Kasumi-1 (cell line): ENCODE measurements around the gene COG7.
"Not testable (repeated sequence)": the region's sequence is repeated elsewhere in the genome, so short reads cannot be mapped to it uniquely, and the experiment has no call there.

Experiments used
- DNase-seq, 2 experiments: peaks; one replicate each; lab custom pipeline; 2025; lab: John Stamatoyannopoulos, UW

COG7 gene

DNA sequence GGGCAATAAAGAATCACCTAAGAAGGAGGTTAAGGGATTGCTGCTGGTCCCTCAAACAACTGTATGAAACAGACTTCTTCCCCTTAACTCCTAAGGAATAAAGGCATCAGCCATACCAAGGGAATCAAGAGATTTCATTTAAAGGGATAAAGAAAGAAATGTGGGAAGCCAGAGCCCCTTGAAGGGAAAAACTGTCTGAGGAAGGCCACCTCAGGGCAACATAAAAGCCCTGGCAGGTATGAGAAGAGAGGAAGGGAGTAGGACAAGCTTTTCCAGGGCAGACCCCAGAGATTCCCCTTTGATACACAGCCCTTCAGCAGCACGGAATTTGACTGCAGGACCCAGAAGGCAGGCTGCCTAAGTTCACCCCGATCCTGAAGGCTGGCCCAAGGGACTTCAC is 43.5 kb downstream of the COG7 start:
- DNase-seq: no peak

DNA sequence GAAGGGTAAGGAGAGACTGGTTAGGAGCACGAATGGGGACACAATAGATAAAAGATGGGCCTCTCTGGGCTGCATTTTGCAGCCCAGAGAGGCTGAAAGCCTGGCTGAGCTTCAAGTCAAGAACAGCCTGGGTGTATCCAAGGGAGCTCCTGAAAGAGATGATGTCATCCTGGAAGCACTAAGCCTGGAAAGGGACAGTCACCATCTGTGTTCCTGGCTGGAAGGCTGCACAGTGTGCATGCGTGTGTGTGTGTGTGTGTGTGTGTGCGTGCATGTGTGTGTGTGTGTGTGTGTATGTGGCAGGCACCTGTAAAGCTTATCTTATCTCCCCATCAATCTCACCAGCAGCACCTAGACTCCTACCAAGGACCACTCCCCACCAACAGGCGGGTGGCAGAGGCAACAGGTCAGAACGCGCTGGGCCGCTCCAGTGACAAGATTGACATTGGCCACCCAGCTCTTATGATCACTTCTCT is 44.1 kb downstream of the COG7 start:
- DNase-seq: no peak

DNA sequence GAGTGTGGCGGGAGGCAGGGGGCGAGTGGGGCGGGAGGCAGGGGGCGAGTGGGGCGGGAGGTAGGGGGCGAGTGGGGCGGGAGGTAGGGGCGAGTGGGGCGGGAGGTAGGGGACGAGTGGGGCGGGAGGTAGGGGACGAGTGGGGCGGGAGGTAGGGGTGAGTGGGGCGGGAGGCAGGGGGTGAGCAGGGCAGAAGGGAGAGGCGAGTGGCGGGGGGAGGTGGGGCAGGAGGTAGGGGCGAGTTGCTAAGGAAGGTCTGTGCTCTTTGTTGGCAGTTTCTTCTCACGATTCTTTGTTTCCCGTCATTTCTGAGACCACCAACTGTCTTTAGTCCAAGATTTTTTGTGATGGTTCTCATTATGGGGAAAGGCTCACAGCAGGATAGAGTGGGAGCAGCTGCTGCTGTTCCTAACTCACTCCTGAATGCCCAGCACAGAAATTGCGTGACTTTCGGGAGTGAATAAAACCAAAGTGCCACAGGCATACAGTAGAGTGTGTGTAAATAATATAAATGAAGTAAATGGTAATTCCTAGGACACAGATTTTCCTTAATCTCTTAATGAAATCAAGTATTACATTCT is 44.7 kb downstream of the COG7 start:
- DNase-seq: no peak

DNA sequence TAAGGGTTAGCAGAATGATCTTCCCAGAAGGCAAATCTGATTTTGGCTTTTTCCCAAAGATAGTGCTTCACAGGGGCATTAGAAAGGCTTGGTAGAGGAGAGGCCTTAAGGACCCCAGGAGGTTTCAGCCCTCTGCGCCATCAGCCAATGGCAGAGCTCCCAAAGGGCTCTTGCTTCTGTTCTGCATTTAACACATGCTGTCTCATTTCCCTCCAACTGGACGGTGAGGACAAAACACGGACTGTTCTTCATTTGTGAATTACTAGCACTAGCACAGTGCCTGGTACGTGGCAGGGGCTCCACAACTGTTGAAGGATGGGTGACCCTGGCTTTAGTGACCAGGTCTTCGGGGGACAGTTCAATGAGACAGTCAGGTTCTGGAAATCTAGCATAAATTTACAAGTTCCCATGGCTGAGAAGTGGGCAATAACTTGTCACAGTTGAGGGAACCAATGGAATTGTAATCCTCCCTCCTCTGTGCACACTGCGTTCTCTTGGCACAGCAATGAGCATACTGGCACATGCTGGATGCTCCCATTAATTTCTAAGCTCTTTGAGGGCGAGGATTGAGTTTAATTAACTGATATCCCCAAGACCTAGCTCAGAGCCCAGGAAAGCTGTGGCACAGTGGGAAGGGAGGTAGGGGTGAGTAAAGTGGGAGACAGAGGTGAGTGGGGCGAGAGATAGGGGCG is 45.4 kb downstream of the COG7 start:
- DNase-seq: no peak

DNA sequence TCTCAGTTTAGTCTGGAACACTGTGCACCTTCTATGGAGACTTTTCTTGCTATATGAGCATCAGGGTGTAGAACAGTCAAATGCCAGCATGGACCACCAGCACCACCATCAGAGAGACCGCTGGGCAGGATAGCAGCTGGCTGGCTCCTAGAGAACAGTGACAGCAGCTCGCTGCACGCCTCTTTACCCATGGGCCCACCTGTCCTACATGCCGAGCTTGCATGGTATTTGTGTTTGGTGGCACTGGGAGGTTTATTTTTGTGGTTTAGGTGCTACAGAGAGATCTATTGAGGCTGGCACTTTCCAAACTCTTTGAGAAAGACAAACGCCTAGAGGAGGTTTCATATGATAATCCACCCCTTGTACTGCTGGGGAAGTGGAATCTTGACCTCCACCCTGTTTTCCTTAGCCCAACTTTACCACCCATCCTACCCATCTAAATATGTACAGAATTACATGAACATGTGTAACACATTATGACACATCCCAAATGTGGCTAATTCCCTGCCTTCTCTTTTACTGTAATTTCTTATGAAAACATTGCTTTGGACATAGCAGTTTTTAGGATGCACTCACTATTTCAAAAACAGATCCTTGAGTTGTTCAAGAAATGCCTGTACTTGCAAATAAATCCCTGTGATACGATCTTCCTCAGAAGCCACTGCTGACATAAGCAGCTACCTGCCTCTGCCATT is 46.3 kb downstream of the COG7 start:
- DNase-seq: no peak

DNA sequence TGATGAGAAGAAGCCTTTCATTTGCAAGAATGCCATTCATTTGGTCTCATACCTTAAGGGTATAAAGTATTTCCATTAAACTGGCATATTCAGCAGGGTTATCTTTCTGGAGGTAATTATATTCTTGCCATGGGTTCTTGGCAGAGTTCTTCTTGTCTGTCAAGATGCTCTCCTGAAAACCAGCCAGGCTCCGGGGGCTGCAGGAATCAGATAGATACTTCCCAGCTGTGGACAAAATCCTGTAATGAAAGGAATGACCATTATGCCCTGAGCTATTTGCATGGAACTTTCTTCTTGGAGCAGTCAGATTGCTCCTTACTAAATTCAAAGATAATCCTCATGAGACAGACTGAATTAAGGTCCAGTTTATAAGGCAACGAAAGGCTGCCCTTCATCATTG is 47.0 kb downstream of the COG7 start:
- DNase-seq: no peak

DNA sequence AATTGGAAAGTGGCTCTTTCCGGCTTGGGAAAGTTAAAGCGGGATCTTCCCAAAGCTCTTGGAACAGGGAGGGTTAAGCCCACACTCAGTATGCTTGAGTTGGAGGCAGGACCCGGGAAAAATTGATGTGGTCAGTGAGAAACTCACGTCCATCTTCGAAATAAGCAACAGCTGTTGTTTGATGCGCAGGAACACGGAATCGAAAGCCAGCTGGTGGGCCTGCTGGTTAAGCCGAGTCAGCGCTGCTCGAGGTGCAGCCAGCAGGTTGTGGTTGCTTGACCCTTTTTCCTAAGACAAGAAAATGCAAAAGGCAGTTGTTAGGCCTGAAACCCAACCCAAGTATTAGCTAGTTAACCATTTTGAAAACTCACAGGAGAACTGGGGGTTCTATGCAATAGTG is 49.4 kb downstream of the COG7 start:
- no peak for DNase-seq

DNA sequence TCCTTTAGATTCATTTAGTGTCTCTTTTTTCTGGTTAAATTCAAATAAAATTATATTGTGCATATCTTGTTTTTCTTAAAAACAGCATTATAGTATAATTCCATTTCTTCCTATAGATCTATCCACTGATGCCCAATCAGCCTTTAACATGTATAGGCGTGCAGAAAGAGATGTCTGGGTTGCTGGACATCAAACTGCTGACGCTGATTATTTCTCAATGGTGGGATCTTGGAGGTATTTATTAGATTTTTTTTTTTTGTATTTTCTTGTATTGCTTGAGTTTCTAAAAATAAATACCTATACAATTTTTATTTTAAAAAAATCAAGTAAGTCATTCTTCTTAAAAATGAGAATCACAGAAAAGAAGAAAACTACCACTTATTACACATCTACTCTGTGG is 50.9 kb downstream of the COG7 start:
- DNase-seq: no peak

DNA sequence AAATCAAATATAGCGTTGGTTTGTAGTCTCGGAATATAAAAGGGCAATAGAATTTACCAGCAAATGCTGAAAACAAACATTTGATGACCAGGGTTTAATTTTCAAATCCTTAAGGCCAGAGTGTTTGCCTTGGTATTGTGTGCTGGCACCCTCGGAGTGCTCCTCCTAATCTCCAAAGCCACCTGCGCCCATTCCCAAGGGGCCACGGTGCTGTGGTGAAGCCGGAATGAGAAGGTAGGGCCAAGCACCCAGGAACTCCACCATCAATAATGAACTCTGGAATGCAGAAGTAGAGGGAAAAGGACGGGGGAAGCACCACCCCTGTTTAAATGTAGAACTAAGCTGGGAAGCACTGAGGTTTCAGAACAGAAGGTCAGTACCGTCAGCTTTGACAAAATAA is 51.9 kb downstream of the COG7 start:
- no peak for DNase-seq

DNA sequence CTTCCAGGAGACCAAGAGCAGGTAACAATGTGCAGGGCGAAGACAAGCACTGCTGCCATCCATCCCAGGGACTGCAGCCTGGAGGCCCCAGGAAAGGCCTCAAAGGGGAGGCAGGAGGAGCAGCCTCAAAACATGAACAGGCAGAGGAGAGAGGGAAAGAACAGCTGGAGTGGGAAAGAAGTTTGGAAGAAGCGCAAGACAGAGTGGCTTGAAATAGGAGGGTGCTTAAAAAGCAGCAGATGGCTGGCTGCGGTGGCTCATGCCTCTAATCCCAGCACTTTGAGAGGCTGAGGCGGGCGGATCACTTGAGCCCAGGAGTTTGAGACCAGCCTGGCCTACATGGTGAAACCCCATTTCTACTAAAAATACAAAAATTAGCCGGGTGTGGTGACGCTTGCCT is 52.5 kb downstream of the COG7 start:
- DNase-seq: not testable (repeated sequence)

DNA sequence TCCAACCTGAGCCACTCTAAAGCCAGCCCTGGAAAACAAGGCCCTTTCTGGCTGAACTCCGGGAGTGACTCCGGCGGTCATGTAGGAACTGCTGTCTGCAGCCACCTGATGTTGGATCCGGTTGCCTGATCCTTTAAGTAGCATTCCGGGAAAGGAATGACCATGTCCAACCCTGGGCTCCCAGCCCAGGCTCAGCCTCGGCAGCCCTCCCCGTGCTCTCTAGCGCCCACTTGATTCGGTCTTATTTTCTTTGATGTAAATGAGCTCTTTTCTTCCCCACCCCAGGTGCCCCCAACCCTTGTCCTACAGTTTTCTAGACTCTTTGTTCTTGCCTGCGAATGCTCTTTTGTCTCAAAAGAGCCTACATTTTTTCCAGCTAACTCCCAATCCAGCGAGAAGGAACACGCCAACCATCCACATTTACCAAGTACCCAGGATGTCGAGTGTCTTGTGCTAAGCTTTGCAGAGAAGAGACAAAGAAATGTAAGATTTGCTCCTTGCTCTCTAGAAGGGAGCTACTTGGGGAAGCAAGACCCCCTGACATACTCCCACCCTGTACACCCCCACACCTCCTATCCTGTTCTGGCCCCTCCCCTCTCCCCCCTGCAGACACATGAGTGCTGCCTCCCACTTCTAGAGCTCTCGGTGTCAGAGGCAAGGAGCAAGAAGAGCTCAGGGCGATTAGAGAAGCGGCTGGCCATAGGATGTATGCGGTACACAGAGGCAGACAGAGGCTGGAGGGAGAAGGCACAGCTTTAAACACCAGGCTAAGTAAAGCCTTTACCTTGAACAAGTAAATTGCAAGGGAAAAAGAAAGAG is 53.8 kb downstream of the COG7 start:
- DNase-seq: no peak

DNA sequence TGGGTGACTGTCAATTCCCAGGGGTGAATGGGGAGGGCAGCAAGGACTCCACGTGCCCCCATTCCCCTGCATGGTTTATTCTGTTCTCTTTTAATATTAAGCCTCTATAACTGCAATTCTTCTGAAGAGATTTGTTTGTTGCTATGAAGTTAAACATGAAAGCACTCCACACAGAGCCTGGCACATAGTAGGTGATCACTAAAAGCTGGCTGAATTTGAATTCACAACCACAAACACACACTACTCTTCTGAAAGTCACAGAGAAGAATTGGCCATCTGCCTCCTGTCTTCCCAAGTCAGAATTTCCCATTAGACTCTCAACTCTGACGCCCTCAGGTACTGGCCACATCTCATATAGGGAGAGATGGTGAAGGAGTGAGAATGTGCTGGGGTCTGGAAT is 55.5 kb downstream of the COG7 start:
- no peak for DNase-seq

DNA sequence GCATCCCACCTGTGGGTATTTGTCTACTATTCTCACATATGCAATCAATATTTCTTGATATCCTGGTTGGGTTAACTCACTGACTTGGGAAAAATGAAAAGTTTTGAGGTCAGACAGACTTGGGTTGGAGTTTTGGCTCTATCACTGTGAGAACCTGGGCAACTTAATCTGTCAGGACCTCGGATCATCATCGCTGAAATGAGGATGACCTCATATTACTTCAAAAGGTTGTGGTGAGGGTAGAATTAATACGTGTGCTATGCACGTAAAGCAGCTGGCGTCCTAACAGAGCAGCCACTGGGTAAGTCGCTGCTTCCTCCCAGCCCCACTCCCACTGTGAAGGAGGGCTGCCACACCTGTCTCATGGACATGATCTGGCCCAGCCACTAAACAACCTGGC is 57.3 kb downstream of the COG7 start:
- no peak for DNase-seq

DNA sequence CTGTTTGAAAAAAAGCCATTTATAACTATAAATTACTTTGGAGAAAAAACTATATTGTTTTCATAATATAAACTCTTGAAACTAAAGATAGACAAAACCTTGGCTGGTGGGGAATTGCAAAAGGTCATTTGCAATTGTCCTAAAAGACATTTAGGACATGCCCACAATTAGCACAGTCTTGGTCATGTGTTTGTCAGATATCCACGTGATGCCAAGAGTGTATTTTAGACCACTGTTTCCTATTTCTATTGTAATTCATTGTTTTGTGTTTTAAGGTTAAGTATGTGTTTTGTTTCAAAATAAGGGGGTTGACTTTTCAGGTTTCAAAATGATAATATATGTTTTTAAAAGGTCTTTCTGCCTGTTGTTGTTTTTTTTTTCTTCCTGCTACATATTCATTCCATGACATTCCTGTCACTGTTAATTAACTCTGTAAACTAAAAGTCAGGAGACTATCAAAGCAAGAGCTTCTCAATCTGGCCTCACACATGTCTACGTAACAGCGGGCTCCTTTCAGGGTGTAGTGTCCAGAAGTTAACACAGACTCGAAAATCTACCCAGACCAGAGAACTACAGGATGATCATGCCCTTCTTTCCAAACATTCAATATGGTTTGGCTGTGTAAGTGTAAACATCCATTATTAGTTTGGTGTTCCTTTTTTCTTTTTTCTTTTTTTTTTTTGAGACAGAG is 58.7 kb downstream of the COG7 start:
- DNase-seq: no peak

DNA sequence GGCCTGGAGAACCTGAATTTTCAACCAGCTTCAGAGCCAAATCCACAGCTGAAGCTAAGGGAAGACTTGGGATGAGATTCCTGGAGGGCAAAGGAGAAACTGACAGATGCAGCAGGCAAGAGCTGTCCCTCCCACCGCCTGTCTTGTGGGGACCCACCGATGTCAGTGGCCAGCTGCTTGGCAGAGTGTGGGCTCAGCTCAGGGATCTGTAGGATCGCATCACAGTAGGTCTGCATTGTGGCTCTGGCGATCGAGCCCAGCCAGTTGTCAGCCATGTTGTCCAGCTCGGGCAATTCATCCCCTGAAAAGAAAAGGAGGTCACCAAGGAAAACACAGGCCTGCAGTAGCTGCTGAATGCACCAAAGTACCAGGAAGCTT is 60.8 kb downstream of the COG7 start:
- no peak for DNase-seq

DNA sequence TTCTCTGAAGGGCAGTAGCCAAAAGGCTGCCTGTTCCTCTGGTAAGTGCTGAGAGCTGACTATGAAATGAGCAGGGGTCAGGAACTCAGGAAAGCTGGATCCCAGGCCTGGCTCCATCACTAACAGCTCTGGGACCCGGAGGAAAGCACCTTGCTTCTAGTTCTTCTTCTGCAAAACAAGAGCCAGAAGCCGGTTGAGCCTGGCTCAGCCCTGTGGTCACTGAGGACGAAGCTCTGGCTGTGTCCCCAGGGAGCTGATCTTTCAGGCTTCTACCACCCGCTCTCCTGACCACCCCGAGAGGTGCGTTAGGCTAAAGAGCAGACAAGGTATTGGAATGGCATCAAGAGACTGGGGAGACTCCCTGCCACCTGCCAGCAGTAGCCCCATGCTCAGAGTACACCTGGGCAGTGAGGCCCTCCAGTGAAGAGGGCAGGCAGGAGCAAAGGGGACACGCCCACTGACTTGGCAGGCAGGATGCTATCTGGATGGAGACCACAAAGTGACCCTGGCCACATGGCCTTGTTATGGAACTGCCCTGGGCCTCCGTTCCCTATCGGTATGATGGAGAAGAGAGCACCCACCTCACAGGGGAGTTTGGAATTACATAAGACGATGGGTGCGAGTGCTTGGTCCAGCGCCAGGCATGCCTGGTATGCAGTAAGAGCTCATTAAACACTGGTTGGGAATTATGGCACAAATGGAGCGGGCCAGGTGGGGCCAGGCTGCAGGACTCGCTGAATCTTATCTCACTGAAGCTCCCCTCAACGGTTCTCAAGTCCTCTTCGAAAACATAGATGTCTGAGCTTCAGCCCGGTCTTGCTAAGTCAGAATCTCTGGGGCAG is 61.4 kb downstream of the COG7 start:
- DNase-seq: no peak

DNA sequence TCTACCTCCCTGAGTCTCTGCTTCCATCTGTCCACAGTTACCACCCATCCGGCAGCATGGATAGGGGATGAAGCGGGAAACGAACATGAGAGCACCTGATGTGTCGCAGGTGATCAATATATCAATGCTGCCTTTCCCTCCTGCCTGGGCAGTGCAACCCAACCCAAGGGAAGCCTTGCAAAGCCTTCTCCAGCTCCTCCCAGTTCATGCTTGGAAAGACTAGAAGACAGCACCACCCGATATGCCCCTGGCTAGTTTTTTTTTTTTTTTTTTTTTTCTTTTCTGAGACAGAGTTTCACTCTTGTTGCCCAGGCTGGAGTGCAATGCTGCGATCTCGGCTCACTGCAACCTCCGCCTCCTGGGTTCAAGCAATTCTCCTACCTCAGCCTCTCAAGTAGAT is 63.1 kb downstream of the COG7 start:
- DNase-seq: not testable (repeated sequence)

DNA sequence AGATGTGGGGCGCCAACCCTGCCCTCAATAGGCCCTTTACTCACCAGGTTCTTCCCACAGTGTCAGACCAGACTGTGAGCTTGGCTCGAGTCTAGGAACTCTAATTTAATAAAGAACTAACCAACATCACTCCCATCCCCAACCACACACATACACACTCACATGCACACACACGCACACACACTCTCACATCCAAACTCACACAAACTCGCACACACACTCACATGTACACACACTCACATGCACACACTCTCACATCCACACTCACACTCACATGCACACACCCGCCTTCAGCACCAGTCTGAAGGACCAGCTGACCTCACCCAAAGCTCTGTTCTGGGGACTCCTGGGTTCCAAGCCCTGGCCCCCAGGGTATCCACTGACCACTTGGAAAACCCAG is 63.8 kb downstream of the COG7 start:
- no peak for DNase-seq

DNA sequence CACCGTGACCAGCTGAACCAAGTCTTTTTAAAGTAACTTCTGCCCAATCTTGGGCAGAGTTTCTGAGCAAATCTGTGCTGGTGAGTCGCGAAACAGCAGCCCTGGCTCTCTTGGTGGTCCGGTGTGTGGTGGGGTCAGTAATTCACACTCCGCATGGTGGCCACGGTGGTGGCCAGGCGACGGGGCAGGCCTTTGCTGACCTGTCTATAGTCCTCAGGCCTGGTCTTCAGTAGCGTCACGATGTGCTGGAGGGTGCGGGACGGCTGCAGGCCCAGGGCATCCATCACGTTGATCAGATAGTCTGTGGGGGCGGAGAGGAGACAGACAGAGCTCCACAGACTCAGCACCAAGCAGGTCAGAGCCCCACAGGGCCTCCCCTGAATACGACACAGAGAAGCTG is 64.2 kb downstream of the COG7 start:
- no peak for DNase-seq

DNA sequence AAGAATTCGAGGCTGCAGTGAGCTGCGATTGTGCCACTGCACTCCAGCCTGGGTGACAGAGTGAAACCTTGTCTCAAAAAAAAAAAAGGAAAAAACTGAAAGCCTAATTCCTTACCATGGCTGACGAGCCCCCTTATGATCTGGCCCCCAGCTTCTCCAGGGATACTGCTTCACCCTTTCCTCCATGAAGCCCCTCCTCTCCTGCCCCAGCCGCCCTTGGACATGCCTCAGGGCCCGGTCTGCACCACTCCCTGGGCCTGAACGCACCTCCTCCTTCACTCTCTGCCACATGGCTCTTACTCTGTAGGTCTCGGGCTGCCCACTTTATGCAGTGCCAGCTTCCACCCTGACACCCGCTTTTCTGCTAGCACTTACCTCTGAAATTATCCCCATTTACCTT is 65.3 kb downstream of the COG7 start:
- DNase-seq: no peak

DNA sequence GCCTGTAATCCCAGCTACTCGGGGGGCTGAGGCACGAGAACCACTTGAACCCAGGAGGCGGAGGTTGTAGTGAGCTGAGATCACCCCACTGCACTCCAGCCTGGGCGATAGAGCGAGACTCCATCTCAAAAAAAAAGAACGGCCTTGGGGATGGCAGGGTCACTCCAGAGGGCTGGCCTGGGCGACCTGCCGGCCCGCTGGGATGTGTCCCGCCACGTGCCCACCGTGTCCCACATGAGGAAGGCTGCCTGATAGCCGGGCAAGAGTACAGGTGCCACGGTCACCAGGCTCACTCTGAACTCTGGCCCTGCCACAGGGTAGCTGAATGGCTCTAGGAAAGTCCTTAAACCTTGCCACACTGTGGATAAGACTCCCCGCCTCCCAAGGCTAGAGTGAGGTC is 67.5 kb downstream of the COG7 start:
- no peak for DNase-seq
